GM12892 (cell line): ENCODE results near the gene AOAH.
"Not testable (repeated sequence)": the region's sequence is repeated elsewhere in the genome, so short reads cannot be mapped to it uniquely, and the experiment has no call there.

Experiments
- DNase-seq: peaks from one replicate; pipeline ENCODE4 v3.0.0; 2011; ENCODE audit not compliant: insufficient read length
- FAIRE-seq: peaks from 2 replicates; lab custom pipeline; 2011; peaks lifted over from hg19 to GRCh38; lab: Jason Lieb, UNC
- POLR2A ChIP-seq: IDR thresholded peaks from 2 replicates; pipeline ENCODE4 v1.6.1; 2011; ENCODE audit warnings: low read depth, low read length, control low read depth
- POLR2AphosphoS5 ChIP-seq: IDR thresholded peaks from 2 replicates; pipeline ENCODE4 v1.6.1; 2011; ENCODE audit warnings: low read depth, low read length, control low read depth
- TAF1 ChIP-seq: IDR thresholded peaks from 2 replicates; pipeline ENCODE4 v1.6.1; 2011; ENCODE audit warnings: low read depth, mild to moderate bottlenecking, control low read depth, low read length, borderline replicate concordance

The AOAH gene

DNA sequence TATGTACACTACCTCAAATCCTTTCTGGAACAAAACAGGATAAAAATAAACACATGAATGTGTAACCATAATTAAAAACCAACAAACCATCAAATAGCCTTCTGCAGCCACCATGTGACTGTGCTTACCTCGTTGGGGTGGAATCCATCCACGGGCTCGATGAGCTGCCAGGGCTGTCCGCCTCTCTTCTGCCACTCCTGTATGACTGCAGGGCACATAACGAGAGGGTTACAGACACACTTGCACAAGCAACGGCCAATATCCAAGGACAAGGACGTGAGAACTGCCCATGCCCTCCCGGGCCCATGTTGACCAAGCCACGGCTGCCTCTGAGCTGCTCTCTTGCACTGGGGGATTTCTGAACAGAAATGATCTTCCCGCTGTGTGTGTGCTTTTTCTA lies 202.4 kb downstream of the AOAH start:
- no peak for TF ChIP-seq POLR2AphosphoS5
- TF ChIP-seq TAF1, result no peak
- TF ChIP-seq POLR2A, result no peak
- DNase-seq (no peak), FAIRE-seq (no peak)

DNA sequence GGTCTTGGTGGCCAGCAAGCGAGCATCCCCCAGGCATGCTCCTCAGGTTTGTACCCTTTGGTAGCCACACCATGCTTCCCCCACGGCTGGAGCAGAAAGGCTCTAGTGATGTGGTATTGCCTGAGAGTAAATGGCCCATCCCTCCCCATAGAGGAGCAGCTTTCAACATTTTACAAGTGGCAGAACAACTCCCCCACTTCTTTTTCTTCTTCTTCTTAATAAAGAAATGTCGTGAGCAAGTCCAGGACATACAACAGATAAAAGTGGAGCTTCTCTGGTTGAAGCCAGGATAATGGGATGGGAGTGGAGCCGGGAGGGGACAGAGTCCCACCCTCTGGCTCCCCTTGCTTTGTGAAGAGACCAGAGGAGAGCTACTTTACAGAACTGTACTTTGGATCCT lies 203.2 kb downstream of the AOAH start:
- DNase-seq (no peak), FAIRE-seq (no peak)
- no peak for TF ChIP-seq POLR2A
- no peak for TF ChIP-seq TAF1
- no peak for TF ChIP-seq POLR2AphosphoS5

DNA sequence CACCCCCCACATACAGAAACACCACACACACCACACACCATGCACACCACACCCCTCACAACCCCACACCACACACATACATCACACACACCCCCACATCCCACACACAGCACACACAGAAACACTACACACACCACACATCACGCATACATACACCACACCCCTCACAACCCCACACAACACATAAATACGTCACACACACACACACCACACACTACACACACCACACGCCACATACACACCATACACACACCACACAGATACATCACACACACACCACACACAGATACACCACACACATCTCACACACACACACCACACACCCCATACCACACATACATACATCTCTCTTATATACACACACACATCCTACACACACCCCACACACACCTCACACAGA lies 208.4 kb downstream of the AOAH start:
- TF ChIP-seq POLR2AphosphoS5, result no peak
- TF ChIP-seq POLR2A, result no peak
- no peak for TF ChIP-seq TAF1
- FAIRE-seq, result peak; percentile 51
- no peak for DNase-seq

DNA sequence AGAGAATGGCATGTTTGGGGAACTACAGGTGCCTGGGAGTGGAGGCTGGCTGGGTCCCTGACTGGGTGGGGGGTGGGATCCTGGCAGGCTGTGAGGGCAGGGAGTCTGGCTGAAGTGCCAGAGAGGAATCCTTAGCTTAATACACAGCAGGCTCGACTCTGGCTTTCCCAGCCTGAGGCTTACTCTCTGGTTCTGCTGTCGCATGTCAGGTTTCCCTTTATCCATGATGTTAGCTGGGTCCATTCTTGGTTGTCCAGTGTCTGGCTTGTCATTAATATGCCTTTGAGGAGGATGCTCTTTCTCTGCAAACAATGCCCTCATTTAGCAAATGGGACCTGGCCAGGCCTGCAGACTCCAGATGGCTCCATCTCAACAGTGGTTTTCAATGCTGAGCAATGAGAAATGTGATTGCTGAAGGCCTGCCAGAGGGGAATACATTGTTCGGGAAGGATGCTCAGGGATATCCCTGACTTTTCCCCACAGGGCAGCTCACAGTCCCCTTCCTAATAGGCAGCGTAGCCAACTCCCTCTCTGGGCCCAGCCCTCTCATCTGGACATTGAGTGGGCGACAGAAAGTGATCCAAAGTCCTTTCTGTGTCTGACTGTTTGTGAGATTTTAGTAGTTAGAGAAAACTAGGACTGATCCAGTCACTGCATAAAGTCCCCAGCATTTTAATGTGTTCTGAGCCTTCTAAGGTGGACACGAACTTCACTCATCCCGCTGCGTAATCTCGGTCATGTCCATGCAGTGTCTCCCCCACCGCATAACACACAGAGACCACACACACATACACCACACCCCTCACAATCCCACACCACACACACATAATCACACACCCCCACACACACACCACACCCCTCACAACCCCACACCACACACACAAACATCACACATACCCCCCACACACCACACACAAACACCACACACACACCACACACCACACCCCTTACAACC lies 209.7 kb downstream of the AOAH start:
- TF ChIP-seq POLR2A (no peak), TAF1 (no peak), POLR2AphosphoS5 (no peak)
- FAIRE-seq (peak; percentile 58), DNase-seq (no peak)

DNA sequence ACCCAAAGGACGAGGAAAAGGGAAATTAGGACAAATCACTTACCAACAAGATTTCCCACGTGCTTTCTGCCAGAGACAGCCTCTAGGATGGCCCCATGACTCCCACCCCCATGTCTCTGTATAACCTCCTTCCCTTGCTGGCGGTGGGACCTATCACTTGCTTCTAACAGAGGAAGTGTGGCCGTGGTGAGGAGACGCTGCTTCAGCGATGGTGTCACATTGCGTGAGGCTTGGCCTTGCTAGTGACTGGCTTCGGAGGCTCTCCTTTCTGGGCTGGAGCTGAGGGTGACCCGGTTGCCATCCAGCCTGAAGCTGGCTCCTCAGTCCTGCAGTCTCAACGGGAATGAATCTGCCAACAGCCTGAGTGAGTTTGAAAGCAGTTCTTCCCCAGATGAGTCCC lies 210.9 kb downstream of the AOAH start:
- no peak for TF ChIP-seq POLR2A
- TF ChIP-seq TAF1, result no peak
- no peak for TF ChIP-seq POLR2AphosphoS5
- DNase-seq (no peak), FAIRE-seq (no peak)

DNA sequence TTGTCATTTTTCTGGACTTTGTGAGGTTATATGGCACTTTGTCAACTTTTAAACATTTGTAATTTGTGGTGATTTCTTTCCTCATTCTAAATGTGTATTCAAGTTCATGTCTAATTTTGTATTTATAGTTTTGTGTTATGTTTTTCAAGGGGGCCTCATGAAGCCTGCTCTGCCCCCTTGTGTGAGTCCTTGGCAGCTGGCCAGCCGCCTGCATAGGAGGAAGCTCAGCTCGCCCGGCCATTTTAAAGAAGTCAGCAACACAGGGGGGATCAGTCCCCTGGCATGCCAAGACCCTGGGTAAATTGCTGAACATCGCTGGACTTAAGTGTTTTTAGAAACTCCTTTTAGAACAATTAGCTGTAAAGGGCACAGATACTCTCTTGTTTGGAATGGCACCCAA lies 211.7 kb downstream of the AOAH start:
- DNase-seq (no peak), FAIRE-seq (no peak)
- no peak for TF ChIP-seq TAF1
- TF ChIP-seq POLR2AphosphoS5, result no peak
- TF ChIP-seq POLR2A, result no peak

DNA sequence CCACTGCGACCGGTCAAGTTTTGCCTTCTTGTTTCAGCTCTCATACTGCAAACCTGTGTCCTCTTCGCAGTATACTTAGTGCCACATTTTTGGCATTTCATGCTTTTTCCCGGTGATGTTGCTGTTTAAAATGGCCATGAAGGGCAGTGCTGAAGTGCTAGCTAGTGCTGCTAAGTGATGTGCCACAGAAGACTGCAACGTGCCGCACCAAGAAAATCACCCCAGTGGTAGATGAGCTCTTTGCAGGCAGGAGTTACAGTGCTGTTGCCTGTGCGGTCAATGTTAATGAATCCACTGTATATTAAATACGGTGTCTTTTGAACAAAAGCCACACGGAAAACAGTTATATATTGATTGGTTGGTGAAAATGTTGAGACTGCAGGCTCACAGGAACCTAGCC lies 214.3 kb downstream of the AOAH start:
- TF ChIP-seq POLR2A, result no peak
- no peak for TF ChIP-seq POLR2AphosphoS5
- TF ChIP-seq TAF1, result no peak
- no peak for DNase-seq
- FAIRE-seq, result no peak

DNA sequence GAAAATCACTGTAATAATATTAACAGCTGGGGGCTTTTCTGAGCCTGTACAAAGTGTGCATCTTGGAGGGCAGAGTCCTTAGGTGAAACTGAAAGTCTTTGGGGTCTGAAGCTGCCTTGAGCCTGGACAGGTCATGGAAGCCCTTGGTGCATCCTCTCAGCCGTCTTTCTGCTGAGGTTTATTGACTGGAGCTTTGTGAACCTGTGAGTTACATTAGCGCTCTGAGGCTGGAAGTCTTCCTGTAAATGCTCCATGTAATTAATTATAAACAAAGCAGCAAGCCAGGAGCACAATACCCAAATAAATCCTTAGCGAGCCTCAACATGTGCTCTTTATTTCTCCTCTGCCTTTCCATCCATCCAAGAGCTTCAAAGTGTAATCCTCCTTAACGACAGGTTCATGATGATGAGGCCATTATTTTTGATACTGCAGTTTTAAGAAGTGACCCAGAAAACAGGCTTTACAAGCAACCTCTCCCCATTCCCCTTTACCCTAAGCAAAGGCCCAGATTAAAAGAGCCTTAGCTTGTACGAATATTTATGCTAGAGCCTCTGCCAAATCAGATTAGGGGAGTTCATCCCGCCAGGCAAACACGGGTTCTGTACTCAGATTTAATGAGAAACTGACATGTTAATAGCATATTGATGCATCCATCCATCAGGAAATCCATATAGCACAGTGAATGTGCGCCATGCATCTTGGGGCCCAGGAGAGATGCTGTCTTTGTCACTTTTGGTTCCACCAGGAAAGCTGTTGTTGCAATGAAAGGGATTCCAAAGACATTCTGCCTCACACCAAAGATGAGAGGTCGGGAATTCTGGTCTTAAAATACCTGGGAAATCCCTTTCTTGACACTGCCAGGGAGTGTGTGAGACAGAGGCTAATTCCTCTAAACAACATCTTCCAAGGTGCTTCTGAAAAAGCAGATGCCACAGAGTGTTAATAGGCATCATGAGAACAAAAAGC lies 216.5 kb downstream of the AOAH start:
- TF ChIP-seq POLR2A, result no peak
- no peak for TF ChIP-seq POLR2AphosphoS5
- no peak for TF ChIP-seq TAF1
- FAIRE-seq (no peak), DNase-seq (no peak)

DNA sequence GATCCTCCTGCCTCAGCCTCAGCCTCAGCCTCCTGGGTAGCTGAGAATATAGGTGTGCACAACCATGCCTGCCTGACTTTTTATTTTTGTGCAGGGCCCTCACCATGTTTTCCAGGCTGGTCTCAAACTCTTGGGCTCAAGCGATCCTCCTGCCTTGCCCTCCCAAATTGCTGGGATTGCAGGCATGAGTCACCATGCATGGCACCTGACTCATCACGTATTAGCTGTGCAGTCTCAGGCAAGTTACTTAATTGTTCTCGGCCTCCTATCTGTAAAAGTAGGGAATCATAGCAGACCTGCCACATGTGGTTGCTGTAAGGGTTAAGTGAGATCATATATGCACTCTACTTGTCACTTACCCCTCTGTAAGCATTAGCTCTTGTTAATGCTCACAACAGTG lies 217.5 kb downstream of the AOAH start:
- no peak for FAIRE-seq
- no peak for TF ChIP-seq TAF1
- TF ChIP-seq POLR2AphosphoS5, result no peak
- TF ChIP-seq POLR2A, result no peak
- no peak for DNase-seq

DNA sequence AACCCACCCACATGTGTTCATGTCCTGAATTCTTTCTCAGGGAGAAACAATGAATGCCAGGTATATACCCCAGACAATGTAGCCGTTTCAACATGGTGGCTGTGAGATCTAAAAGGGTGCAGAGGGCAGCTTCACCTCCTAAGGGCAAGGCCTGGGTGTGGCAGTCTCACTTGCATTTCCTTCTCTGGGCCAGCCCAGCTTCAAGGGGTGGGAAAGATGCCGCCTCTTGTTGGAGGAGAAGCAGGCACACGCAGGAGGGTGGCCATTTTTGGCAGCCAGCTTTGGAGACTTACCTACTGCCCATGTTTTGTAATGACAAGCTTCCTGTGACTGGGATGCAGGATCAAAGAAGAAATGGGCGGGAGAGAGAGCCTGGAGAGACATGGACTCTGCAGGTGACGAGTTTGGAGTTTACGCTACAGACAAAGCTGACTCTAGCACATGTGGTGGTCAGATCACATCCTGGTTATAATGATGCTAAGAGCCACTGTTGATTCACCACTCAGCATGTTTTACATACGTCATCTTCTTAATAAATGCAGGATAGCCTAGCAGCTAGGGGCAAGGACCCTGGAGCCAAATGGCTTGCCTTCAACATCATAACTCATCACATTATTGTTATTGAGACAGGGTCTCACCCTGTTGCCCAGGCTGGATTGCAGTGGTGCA lies 218.0 kb downstream of the AOAH start:
- TF ChIP-seq POLR2AphosphoS5 (no peak), TAF1 (no peak), POLR2A (no peak)
- DNase-seq (no peak), FAIRE-seq (no peak)

DNA sequence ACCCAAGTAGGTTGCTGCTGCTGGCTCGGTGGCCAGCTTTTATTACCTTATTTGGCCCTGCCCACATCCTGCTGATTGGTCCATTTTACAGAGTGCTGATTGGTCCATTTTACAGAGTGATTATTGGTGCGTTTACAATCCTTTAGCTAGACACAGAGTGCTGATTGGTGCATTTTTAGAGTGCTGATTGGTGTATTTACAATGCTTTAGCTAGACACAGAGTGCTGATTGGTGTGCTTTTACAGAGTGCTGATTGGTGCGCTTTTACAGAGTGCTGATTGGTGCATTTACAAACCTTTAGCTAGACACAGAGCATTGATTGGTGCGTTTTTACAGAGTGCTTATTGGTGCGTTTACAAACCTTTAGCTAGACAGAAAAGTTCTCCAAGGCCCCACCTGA lies 219.7 kb downstream of the AOAH start:
- not testable (repeated sequence) for DNase-seq, FAIRE-seq

DNA sequence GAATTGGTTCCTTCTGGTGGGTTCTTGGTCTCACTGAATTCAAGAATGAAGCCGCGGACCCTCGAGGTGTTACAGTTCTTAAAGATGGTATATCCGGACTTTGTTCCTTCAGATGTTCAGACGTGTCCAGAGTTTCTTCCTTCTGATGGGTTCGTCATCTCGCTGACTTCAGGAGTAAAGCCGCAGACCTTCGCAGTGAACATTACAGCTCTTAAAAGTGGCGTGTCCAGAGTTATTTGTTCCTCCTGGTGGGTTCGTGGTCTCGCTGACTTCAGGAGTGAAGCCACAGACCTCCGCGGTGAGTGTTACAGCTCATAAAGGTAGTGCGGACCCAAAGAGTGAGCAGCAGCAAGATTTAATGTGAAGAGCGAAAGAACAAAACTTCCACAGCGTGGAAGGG lies 220.1 kb downstream of the AOAH start:
- FAIRE-seq, DNase-seq: not testable (repeated sequence)
